ENCODE data around the gene CRTAC1.

DNA sequence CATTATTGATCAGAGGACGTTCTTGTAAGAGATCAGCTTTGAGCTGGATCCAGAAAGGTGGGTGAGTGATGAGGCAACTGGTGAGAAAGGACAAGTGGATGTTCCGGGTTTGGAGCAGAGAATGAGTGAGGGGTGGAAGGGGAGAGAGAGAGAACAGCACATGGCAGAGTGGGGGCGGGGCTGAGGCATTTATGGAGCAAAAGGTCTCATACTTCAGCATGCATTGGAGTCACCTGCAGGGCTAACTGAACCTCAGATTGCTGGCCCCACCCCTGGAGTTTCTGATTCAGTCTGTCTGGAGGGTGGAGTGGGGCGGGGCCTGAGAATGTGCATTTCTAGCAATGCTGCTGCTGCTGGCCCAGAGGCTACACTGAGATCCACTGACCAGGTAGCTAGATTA, 109.6 kb downstream of the CRTAC1 start:
- TF ChIP-seq, protein P1, sequence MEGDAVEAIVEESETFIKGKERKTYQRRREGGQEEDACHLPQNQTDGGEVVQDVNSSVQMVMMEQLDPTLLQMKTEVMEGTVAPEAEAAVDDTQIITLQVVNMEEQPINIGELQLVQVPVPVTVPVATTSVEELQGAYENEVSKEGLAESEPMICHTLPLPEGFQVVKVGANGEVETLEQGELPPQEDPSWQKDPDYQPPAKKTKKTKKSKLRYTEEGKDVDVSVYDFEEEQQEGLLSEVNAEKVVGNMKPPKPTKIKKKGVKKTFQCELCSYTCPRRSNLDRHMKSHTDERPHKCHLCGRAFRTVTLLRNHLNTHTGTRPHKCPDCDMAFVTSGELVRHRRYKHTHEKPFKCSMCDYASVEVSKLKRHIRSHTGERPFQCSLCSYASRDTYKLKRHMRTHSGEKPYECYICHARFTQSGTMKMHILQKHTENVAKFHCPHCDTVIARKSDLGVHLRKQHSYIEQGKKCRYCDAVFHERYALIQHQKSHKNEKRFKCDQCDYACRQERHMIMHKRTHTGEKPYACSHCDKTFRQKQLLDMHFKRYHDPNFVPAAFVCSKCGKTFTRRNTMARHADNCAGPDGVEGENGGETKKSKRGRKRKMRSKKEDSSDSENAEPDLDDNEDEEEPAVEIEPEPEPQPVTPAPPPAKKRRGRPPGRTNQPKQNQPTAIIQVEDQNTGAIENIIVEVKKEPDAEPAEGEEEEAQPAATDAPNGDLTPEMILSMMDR (IDR thresholded peaks at IDR 0.05), result no peak
- no peak for TF ChIP-seq HDAC2 (IDR thresholded peaks at IDR 0.05)
- no peak for TF ChIP-seq NR3C1 (IDR thresholded peaks at IDR 0.05)
- TF ChIP-seq SMC3 (IDR thresholded peaks at IDR 0.05), result no peak
- no peak for TF ChIP-seq RAD21 (conservative IDR thresholded peaks at IDR 0.05 in 1 of 2, IDR thresholded peaks at IDR 0.05 in 1 of 2)
- TF ChIP-seq, protein P2, sequence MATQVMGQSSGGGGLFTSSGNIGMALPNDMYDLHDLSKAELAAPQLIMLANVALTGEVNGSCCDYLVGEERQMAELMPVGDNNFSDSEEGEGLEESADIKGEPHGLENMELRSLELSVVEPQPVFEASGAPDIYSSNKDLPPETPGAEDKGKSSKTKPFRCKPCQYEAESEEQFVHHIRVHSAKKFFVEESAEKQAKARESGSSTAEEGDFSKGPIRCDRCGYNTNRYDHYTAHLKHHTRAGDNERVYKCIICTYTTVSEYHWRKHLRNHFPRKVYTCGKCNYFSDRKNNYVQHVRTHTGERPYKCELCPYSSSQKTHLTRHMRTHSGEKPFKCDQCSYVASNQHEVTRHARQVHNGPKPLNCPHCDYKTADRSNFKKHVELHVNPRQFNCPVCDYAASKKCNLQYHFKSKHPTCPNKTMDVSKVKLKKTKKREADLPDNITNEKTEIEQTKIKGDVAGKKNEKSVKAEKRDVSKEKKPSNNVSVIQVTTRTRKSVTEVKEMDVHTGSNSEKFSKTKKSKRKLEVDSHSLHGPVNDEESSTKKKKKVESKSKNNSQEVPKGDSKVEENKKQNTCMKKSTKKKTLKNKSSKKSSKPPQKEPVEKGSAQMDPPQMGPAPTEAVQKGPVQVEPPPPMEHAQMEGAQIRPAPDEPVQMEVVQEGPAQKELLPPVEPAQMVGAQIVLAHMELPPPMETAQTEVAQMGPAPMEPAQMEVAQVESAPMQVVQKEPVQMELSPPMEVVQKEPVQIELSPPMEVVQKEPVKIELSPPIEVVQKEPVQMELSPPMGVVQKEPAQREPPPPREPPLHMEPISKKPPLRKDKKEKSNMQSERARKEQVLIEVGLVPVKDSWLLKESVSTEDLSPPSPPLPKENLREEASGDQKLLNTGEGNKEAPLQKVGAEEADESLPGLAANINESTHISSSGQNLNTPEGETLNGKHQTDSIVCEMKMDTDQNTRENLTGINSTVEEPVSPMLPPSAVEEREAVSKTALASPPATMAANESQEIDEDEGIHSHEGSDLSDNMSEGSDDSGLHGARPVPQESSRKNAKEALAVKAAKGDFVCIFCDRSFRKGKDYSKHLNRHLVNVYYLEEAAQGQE (IDR thresholded peaks at IDR 0.05), result no peak
- TF ChIP-seq EP300 (IDR thresholded peaks at IDR 0.05), result no peak
- no peak for TF ChIP-seq CHD2 (IDR thresholded peaks at IDR 0.05; ENCODE audit: low read length, partially characterized antibody)
- no peak for TF ChIP-seq RFX5 (IDR thresholded peaks at IDR 0.05)
- TF ChIP-seq POLR2A (IDR thresholded peaks at IDR 0.05; ENCODE audit: low read length), result no peak

Data from A549 (cell line).